Measurements from ENCODE around the gene MTMR12.
"Not testable (repeated sequence)": the region's sequence is repeated elsewhere in the genome, so short reads cannot be mapped to it uniquely, and the experiment has no call there.

GRCh38 chr5:32208837-32209236, 103.9 kb downstream of the MTMR12 start:
- not testable (repeated sequence) for TF ChIP-seq YY1 (IDR thresholded peaks at IDR 0.05; ENCODE audit: insufficient read depth, insufficient read length); ZNF274 (IDR thresholded peaks at IDR 0.05; ENCODE audit: low read depth, low read length); SUZ12 (IDR thresholded peaks at IDR 0.05; ENCODE audit: extremely low read depth, insufficient read depth, insufficient read length)
